ENCODE results near the gene SLC44A5.

Gene SLC44A5

GRCh38 chr1:75542818-75543570 lies 67.9 kb downstream of the SLC44A5 start:
- TF ChIP-seq CTCF (conservative IDR thresholded peaks at IDR 0.05; ENCODE audit: low read length) = no peak
- H3K4me3 ChIP-seq (ENCODE audit: low read length) = no peak overlapping the region
- no peak for DNase-seq (ENCODE audit: low read depth)

- no peak for DNase-seq (ENCODE audit: low read depth)
- H3K4me3 ChIP-seq (ENCODE audit: low read length) = no peak overlapping the region
- TF ChIP-seq CTCF (conservative IDR thresholded peaks at IDR 0.05; ENCODE audit: low read length) = no peak
Measured at GRCh38 chr1:75539230-75540116, 71.4 kb downstream of the SLC44A5 start.

GRCh38 chr1:75533085-75533484 lies 77.8 kb downstream of the SLC44A5 start:
- TF ChIP-seq CTCF (conservative IDR thresholded peaks at IDR 0.05; ENCODE audit: low read length) = no peak
- no peak for DNase-seq (ENCODE audit: low read depth)
- no peak overlapping the region for H3K4me3 ChIP-seq (ENCODE audit: low read length)

- no peak for DNase-seq (ENCODE audit: low read depth)
- no peak for TF ChIP-seq CTCF (conservative IDR thresholded peaks at IDR 0.05; ENCODE audit: low read length)
- H3K4me3 ChIP-seq (ENCODE audit: low read length) = no peak overlapping the region
Measured at GRCh38 chr1:75531570-75531969, 79.3 kb downstream of the SLC44A5 start.

GRCh38 chr1:75529488-75529887 lies 81.4 kb downstream of the SLC44A5 start:
- DNase-seq (ENCODE audit: low read depth) = no peak
- TF ChIP-seq CTCF (conservative IDR thresholded peaks at IDR 0.05; ENCODE audit: low read length) = no peak
- no peak overlapping the region for H3K4me3 ChIP-seq (ENCODE audit: low read length)

- H3K4me3 ChIP-seq (ENCODE audit: low read length) = no peak overlapping the region
- no peak for TF ChIP-seq CTCF (conservative IDR thresholded peaks at IDR 0.05; ENCODE audit: low read length)
- DNase-seq (ENCODE audit: low read depth) = no peak
Measured at GRCh38 chr1:75528001-75528400, 82.9 kb downstream of the SLC44A5 start.

All from AG10803 (cell line).